HG03354 (cell line): ENCODE data around the gene BCL11B.

Source experiments
- ATAC-seq: cut with Tn5 transposase; IDR thresholded peaks from one replicate; pipeline ENCODE4 v1.9.1; 2021; ENCODE audit warnings: mild to moderate bottlenecking; ENCODE audit not compliant: unreplicated experiment, poor library complexity, severe bottlenecking

BCL11B gene

DNA sequence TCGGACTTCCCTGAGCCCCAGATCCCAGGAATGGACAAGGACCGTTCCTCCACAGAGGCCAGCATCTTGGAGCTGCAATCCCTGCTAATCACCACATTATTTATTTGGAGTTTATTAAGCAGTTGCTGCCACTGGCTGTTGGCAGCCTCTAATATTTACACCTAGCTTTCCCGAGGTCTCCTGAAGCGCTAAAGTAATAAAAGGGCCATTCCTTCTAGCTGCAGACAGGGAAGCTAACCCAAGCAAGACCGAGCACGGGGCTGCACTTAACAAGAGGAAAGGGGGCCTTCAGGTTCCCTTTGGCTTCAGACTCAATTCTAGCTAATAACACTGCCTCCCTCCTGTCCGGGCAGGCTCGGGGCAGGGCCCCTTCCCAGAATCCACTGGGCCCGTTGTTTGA is 63.7 kb downstream of the BCL11B start:
- no peak for ATAC-seq

DNA sequence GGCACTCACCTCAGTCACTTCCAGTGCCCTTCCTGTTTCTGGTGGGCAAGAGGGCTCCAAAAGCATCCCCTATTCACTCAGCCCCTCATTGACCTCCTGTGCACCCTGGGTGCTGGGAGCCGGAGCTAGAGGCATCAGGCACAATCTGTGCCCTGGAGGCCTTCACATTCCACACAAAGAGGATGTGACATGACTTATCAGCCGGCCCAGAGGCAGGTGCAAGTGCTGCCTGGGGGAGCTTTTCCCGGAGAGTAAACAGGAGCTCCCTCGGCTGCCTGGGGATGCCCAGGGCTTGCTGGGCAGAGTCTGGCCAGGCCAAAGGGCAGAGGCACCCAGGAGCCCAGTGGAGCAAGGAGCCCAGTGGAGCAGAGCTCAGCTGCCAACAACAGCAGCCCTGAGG is 64.5 kb downstream of the BCL11B start:
- ATAC-seq: no peak

DNA sequence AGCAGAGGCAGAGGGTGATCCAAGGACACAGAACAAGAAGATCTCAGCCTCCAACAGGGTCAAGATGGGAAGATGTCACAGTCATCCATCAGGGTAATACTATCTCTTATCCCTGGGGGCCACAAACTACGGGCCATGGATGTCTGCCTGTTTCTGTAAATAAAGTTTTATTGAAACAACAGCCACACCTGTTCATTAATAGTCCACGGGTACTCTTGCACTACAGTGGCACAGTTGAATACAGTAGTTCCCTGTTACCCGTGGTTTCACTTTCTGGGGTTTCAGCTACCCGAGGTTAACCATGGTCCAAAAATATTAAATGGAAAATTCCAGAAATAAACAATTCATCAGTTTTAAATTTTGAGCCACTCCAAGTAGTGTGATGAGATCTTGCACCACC is 65.9 kb downstream of the BCL11B start:
- no peak for ATAC-seq

DNA sequence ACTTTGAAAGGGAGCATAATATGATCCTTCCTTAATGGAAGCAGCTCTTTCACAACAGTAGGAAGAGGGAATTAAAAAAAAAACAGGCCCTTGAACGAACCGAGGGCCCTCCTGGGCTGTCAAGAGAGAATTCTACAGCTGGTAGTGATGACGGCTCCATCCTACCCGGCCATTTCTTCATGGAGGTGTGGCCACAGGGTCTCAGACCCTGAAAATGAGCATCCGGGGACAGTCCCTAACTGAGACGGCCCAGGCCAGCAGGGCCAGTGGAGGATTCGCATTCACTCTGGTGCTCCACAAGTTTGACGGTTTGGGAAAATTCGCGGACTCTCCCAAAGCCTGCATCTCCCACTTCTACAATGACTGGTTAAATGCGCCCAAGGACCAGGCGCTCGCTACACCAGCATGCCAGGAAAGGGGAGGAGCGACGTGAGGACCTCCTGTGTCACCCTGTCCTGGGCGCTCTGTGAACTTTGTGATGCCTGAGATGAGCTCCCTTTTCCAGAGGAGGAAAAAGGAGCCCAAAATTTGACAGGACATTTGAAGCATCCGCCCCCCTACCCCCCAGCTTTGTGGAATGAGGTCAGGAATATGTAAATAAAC is 66.8 kb downstream of the BCL11B start:
- ATAC-seq: no peak

DNA sequence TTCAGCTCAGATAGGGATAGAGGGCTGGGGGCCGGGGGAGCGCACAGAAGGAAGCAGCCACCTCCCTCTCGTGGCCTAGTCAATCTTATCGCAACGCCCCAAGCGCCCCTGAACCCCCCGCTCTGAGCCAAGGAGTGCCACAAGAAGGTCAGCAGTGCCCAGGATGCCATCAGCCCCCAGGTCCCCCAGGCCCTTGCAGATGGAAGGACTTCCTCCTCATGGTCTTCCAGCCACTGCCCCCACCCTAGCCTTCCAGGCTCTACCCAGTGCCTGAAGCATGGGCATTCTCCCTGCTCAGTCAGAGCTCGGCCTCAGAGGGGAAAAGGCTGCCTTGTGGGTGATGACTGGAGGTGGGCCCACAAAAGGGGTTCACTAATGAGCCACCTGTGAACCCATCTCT is 68.2 kb downstream of the BCL11B start:
- ATAC-seq: no peak

DNA sequence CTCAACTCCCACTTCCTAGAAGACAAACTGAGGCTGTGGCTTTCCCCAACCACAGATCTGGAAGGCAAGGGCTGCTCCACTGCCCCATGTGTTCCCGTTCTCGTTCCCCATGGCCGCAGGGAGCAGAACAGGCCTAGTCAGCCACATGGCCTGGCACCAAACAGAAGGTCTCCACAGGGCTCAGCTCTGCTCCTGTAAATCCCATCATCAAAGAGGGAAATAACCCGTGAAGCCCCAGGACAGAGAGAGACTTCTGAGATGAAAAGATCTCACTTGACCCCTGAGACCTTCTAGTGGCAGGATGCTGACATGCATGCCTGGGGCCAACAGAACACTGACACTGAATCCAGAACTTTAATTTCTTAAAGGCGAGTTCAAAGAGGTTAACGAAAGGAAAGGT is 68.9 kb downstream of the BCL11B start:
- no peak for ATAC-seq

DNA sequence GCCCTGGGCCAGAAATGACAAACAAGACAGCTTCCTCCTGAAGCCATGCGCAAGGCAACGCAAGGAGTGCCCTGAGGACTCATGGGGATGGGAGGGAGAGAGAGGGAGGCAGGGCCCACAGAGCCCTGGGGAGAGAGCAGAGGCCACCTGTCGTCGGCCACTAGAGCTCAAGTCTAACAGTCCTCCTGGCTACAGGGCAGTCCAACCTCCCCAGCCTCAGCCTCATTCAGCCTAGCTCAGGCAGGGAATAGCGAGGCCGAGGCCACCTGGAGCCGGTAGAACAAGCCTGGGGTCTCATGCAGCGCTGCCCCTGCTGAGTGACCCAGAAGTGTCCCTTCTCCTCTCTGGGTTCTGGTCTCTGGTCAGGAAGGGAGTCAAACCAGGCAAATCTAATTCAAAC is 69.5 kb downstream of the BCL11B start:
- ATAC-seq: no peak

DNA sequence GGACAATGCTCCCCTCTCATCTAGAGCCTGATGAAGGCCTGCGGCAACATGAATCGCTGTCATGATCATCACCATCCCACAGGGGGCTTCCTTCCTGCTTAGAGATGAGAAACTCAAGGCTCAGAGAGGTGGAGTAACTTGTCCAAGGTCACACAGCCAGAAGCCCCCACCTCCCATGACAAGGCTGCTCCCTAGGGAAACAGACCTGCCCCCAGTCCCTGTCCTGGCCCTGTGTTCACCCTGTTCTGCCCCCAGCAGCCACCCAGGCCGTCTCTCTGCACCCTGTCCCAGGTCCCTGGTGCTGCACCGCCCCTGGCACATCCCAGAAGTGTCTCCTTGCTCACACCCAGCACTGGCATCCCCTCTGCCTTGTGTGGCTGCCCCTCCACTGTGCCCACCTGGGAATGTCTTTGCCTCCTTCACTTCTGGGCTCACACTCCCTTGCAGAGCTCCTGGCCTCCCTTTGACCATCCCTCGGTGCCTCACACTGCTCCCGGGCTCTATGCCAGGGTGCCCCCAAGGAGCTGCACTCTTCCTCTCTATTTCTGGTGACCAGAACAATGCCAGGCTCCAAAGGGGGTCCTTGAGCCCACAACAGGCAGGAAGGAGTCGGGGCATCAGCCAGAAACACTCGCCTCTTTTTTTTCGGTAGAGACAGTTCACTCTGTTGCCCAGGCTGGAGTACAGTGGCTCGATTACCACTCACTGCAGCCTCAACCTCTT is 70.5 kb downstream of the BCL11B start:
- no peak for ATAC-seq

DNA sequence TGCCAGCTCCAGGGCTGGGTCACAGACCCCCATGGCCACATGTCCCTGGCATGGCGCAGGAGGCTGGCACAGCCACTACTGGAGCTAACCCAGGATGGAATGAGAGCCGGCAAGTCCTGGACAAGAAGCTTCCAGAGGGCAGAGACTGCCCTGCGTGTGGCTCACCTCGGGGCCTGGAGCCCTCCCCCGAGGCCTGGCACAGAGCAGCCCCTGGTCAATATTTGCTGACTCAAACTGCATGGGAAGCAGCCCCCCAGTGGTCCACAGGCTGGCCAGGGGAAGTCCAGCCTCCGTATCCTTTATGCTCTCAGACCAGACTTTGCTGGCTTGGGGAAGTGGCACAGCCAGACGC is 71.4 kb downstream of the BCL11B start:
- ATAC-seq: no peak

DNA sequence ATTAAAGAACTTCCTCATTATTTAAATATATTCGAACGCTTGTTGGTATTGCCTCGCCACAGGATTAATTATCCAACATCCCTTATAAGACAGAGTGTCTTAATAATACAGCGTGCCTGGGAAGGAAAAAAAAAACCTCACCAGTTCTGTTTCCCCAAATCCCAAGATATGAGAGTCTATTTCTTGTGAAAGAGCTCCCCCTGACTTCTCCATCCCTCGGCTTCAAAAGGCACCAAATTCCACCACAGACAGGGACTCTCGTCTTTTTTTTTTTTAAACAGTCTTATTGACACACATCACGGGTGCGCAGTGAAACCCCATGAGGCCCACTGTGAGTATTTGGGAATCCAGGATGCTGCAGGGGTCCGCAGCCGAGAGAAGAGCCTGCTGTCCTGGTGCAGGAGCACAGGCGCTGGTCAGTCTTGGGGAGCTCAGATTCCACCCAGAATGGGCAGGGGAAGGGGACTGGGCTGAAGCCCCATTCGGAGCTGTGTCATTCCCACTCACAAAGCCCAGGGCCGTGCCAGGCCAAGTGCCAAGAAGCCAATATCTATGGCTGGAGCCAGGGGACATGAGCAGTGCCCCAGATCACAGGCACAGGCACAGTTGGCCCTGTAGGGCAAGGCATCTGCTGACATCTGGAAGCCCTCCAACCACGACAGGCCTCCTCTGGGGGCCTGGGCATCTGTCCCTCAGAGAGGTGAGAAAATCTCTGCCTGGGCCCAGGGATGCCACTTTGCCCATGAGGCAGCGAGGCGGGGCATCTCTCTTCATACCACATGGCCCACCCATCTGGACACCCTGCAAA is 71.9 kb downstream of the BCL11B start:
- ATAC-seq: no peak

DNA sequence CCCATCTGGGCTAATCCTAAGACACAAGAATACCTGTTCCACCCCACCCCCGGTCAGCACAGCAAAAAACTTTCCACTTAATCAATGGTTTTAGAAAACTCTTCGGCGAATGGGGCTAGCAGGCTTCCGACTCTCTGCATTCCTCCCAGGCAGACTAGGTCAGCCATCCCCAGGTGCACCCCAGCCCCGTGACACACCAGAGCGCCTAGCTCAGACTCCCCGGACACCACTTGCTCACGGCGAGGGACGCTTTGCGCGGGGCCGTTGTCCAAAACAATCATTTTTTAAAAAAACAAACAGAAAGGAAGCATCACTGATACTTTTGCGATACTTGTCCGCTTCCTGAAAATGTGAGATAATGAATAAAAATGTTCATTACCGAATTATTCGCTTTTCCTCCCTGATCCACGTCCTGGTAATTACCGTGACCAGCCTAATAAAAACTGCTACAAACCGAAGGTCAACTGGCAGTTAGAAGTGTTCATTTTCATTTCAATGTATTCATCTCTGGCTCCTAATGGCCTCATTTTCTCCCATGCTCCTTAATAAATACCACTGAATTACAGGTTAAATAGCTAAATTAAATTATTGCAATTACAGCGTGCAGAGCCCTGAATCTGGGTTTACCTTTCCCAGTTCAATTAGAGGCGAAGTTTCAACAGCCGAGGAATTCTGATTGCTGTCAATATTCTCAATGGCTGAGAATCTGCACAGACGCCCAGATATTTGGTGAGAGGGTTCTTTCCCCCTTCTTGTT is 73.1 kb downstream of the BCL11B start:
- no peak for ATAC-seq

DNA sequence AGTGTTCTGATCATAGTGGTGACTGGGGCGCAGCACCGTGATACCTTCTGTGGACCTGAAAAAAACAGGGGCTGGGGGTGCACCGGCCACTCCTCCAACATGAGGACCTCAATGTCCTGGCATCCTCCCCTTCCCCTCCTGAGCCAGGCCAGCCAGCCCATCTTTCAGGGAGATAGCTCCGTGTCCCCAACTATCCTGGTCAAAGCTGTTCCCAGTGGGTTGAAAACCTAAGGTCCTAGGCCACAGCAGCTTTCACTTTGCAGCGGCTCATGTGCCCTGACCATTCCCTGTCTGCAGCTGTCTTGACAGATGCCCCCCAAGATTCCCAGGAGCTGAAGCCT is 75.7 kb downstream of the BCL11B start:
- no peak for ATAC-seq

DNA sequence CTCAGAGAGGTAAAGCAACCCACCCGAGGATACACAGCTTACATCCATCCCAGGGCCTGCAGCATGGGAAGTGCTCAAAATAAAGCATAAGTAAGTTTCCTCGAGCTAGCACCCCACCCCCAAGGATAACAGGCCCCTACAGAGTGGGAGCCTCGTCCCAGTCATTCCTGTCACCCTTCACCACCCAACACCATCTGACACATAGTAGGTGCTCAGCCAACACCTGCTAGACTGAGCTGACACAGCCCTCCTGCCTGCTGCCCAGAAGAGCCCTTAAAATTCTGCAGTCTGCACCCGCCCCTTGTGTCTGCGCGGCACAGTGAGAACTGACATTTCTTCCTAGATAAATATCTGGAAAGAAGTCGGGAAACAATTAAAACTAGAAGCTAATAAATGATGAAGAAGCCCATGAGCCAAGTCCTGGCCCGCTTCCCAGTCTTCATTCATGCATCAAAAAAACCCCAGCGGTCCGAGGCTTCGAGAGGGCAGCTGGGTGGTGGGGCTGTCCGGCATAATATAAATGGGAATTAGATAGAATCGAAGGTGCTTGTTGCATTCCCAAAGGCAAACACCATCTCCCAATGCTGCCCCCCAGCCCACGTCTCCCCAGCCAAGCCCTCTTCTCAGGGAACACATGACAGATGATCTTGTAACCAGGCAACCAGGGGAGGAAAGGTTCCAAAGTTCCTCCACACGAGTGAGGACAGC is 76.2 kb downstream of the BCL11B start:
- ATAC-seq: no peak

DNA sequence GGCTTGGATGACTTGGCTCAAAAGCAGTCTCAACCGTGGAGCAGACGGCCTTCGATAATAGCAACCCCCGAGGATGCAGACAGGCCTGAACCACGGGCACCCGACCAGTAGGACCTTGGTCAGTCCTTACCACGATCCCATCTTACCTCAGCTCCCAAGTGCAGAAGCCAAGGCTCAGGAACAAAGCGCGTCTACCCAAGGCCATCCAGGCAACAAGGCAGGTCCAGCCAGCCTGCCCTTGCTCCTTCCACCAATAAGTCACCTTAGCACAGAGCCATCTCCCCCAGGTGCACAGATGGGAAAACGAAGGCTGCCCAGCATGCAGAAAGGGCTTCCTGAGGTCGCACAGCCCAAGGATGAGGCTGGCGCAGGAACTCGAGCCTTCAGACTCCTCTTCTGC is 77.3 kb downstream of the BCL11B start:
- no peak for ATAC-seq

DNA sequence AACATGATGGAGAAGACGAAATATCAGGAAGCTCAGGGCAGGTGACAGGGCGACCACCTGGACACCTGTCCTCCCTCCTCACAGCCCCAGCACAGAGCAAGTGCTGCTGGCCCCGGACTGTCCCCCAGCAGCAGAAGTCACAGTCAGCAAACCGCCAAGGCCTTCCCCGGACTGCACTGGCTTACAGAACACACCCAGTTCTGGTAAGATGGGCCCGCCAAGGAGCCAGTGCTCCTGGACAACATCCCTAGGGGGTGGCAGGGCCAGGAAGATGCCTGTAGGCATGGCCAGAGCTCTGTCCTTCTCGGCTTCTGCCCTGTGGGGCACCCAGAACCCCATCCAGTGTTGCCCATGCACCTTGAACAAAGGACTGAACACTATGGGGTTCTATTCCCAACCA is 77.9 kb downstream of the BCL11B start:
- ATAC-seq: no peak

DNA sequence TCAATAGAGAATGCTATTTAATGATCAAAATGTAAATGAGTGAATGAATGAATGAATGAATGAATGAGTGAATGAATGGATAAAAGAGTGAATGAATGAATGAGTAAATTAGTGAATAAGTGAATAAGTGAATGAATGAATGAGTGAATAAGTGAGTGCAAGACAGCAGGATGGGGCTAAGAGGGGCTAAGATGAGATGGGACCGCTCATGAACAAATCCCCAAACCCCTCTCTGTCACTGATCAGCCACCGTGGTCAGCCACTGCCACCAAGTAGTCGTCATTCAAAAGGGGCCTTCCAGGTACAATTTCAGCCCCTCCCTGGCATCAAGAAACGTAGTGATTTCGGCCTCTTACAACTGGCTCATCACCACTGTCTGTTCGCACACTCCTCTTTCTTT is 79.2 kb downstream of the BCL11B start:
- ATAC-seq: no peak

DNA sequence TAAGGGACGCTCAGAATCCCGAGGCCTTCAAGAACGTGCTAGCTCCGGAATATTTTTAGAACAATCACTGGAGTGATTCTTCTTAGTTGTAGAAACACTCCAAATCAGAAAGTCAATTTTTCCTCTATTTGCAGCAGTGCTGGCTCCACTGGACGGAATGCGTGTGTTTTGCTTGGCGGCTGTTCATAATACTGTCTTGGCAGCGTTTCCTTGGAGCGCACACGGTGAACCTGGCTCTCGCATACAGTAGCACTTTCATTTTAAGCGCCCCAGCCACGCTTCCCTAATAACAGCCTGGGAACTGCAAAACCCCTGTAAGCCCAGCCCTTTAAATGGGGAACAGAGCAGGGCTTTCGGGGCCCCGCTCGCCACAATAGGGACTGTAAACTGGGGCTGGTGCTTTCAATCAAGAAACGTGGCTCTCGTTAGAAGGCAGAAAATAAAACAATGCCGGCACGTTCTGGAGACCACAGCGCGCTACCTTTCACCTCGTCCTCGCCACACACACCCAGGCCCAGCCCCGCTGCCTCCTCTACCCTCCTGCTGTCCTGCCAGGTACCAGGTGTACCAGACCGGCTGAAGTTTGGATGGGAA is 79.9 kb downstream of the BCL11B start:
- no peak for ATAC-seq

DNA sequence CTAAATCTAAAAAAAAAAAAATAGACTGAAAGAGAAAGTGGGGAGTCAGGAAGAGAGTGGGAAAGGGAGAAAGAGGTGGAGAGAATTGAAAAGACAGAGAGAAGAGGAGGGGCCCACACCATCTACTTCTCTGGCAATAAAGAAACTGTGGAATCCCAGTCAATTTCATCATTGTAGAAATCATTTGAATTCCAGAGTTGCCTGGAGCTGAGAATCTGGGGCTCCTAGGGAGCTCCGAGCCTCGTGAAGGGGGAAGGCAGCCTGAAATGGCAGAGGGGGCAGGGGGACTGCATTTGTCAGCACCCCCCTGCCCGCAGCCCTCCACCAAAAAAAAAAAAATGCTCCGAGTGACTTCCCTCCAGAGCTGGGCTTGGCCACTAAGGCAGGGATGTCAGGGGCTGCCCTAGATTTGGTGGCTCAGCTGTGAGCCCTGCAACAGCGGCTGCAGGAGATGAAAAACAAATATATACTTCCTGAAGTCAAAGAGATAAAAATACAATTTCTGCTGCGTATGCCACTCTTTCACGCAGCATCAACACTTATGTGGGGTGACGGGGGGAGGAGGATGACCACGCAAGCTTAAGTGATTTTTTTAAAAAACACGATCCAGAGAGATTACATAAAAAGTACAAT is 80.5 kb downstream of the BCL11B start:
- no peak for ATAC-seq

DNA sequence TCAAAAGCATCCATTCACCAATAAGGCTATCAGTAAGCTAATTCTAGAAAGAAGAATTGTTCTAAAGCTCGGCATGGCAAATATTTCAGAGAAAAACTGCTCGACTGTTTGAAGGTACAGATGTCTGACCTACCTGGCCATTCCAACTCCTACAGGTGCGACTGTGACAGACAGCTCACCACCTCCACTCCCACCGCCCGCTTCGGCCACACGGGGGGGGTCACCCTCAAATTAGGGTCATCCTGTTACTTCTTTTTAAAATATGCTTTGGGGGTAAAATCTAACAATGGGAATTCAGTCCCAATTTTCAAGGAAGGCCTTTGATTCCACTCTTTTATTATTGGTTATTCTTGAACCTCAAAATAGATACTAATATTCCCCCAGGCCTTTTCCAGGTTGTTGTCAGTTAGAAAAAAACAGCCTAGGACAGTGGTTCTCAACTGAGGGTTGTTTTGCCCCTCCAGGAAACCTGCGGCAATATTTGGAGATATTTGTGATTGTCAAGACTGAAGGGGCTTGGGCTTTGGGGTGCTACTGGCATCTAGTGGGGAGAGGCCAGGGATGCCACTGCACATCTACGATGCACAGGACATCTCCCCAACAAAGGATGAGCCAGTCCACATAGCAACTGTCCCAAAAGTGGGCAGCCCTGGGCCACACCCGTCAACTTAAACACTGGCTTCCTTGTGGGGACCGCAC is 81.2 kb downstream of the BCL11B start:
- ATAC-seq: no peak
